K562 (cell line): Measurements from ENCODE around the gene DYRK4. TPM values are rescaled to one million over a fixed set of nuclear protein-coding genes. Genes with fewer than 3 reads are reported as not detected.

Experiments
- ATAC-seq: fragments of 200-7000 bp; cut with Tn5 transposase; 3 replicates; pipeline ENCODE4 v1.9.1; 2020; ENCODE audit warnings: moderate library complexity
- BruUV-seq: library from RNA; stranded (reverse); fragments of 400-500 nt; replicated peaks from 2 replicates; lab custom pipeline; 2021; lab: Mats Ljungman, UMichigan
- CTCF ChIA-PET: fragments of 300-600 bp; formaldehyde crosslinking; extraction: SDS; loops from one replicate; lab custom pipeline; 2021; ENCODE audit warnings: low intra/inter-chr PET ratio; lab: Yijun Ruan, JAX
- POLR2A ChIA-PET: fragments of 300-600, 350-650 bp; sonication (Branson Sonifier 250); formaldehyde crosslinking; extraction: SDS; loops from one replicate; lab custom pipeline; 2021; ENCODE audit warnings: antibody characterized with exemption, inconsistent platforms; lab: Yijun Ruan, JAX
- DNase-seq, 4 experiments: peaks; one replicate each; pipeline versions ENCODE4 v3.0.0 to v3.0.0-alpha.2; 2011 to 2018; ENCODE audit warnings: low spot score in 3 of 4, mixed read lengths in 3 of 4; ENCODE audit errors: extremely low read depth in 1 of 4
- FAIRE-seq: peaks from 2 replicates; lab custom pipeline; 2011; peaks lifted over from hg19 to GRCh38; lab: Jason Lieb, UNC
- H2AFZ ChIP-seq: 2 replicates; pipeline ENCODE4 v1.6.0; 2011; ENCODE audit warnings: low read depth, low read length, control low read depth, inconsistent platforms
- H3K27ac ChIP-seq: fragments of 200-600 bp; 3 replicates; pipeline ENCODE4 v1.8.0; 2011; ENCODE audit warnings: low read depth, mild to moderate bottlenecking, control low read depth, inconsistent platforms, low read length, moderate library complexity, mixed read lengths; ENCODE audit errors: extremely low read depth
- H3K27me3 ChIP-seq, 2 experiments: fragments of 300-600 bp in 1 of 2; 2 replicates in 1 of 2; 3 replicates in 1 of 2; pipeline versions ENCODE4 v1.6.0 to v1.8.0; 2011; ENCODE audit warnings: inconsistent platforms in 2 of 2, low read length in 2 of 2, mild to moderate bottlenecking in 1 of 2, mixed read lengths in 1 of 2, moderate library complexity in 1 of 2; ENCODE audit not compliant: control insufficient read depth in 2 of 2, insufficient read depth in 2 of 2
- H3K36me3 ChIP-seq: fragments of 300-600 bp; 3 replicates; pipeline ENCODE4 v1.8.0; 2011; ENCODE audit warnings: mild to moderate bottlenecking, low read length, inconsistent platforms; ENCODE audit not compliant: control insufficient read depth, insufficient read depth
- H3K4me1 ChIP-seq, 2 experiments: fragments of 200-600 bp in 1 of 2; replicated peaks in 1 of 2; 2 replicates in 1 of 2; 3 replicates in 1 of 2; pipeline versions ENCODE4 v1.5.1 to v1.8.0; 2011; ENCODE audit warnings: inconsistent platforms in 2 of 2, low read length in 2 of 2, mild to moderate bottlenecking in 1 of 2, mixed read lengths in 1 of 2, moderate library complexity in 1 of 2; ENCODE audit not compliant: control insufficient read depth in 2 of 2, insufficient read depth in 2 of 2
- H3K4me2 ChIP-seq: 2 replicates; pipeline ENCODE4 v1.6.1; 2011; ENCODE audit warnings: low read length, control low read depth, inconsistent platforms, mixed read lengths; ENCODE audit not compliant: insufficient read depth
- H3K4me3 ChIP-seq: fragments of 200-600 bp; sonication (generic), shearing (Covaris generic); 2 replicates; pipeline ENCODE4 v1.5.1; 2016; ENCODE audit warnings: control low read depth, inconsistent platforms
- H3K79me2 ChIP-seq: fragments of 200-600 bp; 3 replicates; pipeline ENCODE4 v1.8.0; 2011; ENCODE audit warnings: low read length, inconsistent platforms; ENCODE audit not compliant: control insufficient read depth, insufficient read depth
- H3K9ac ChIP-seq, 2 experiments: 2 replicates each; pipeline versions ENCODE4 v1.6.0 to v1.6.1; 2011; ENCODE audit warnings: low read depth in 2 of 2, low read length in 2 of 2, control low read depth in 1 of 2, inconsistent platforms in 1 of 2, mild to moderate bottlenecking in 1 of 2, mixed read lengths in 1 of 2; ENCODE audit not compliant: insufficient read depth in 1 of 2
- H3K9me1 ChIP-seq: one replicate; pipeline ENCODE4 v1.6.0; 2011; ENCODE audit warnings: inconsistent platforms, mild to moderate bottlenecking, low read length, moderate library complexity; ENCODE audit not compliant: control insufficient read depth, insufficient read depth
- H3K9me3 ChIP-seq: replicated peaks from 2 replicates; pipeline ENCODE4 v1.5.1; 2011; ENCODE audit warnings: low read depth, low read length, inconsistent platforms; ENCODE audit not compliant: control insufficient read depth, insufficient read depth
- H4K20me1 ChIP-seq: replicated peaks from 2 replicates; pipeline ENCODE4 v1.6.1; 2011; ENCODE audit warnings: low read length, inconsistent platforms, mixed read lengths; ENCODE audit not compliant: control insufficient read depth, insufficient read depth
- SP1 ChIP-seq: sonication (generic); formaldehyde crosslinking; IDR thresholded peaks from 2 replicates; pipeline ENCODE4 v1.8.1; 2022; ENCODE audit warnings: mild to moderate bottlenecking, missing genetic modification reagents
- ZBTB7A ChIP-seq: IDR thresholded peaks from 2 replicates; pipeline ENCODE4 v1.6.1; 2011; ENCODE audit warnings: low read depth, mild to moderate bottlenecking, low read length, moderate library complexity, borderline replicate concordance; ENCODE audit not compliant: control insufficient read depth
- WGBS: fragments of 100-300 bp; shearing (Covaris generic); methylation state at CpG from one replicate; pipeline ENCODE4 v1.1.6; 2016; ENCODE audit warnings: low coverage, mixed read lengths; ENCODE audit not compliant: insufficient coverage; ENCODE audit errors: missing lambda C conversion rate; 5-methylcytosine and 5-hydroxymethylcytosine counted together
- in situ Hi-C: fragments of 300-500 bp; cut with MboI; formaldehyde crosslinking; loops from 4 replicates; pipeline ENCODE4 v1.15.0; 2018; ENCODE audit warnings: inconsistent platforms, mixed read lengths
- intact Hi-C: fragments of 100-400 bp; cut with micrococcal nuclease; formaldehyde crosslinking; loops from 2 replicates; pipeline ENCODE4 v1.14.2; 2022
- polyA plus RNA-seq, 8 experiments: library from polyadenylated mRNA; depleted of rRNA in 4 of 8; stranded (reverse) in 5 of 8; unstranded in 3 of 8; fragments of >200 nt; fragmentation: Nextera tagmentation in 2 of 8; fragmentation: Illumina TruSeq in 1 of 8; extraction: Ambion mirVana in 2 of 8; extraction: Trizol in 1 of 8; gene quantifications; 2 replicates each; pipeline versions ENCODE4 v1.2.1 to v1.2.3, GENCODE V29; 2011 to 2014; ENCODE audit warnings: inconsistent platforms in 1 of 8, missing spikeins in 1 of 8
- total RNA-seq, 7 experiments: library from RNA; depleted of rRNA in 6 of 7; stranded (reverse); fragments of >200 nt in 6 of 7; fragmentation: Illumina TruSeq in 2 of 7; extraction: Trizol in 2 of 7; gene quantifications; 2 replicates each; pipeline versions ENCODE4 v1.2.1 to v1.2.3, GENCODE V29; 2011 to 2021; ENCODE audit warnings: low replicate concordance in 1 of 7
- TF ChIP-seq, protein P1 (sequence below): fragments of 250-450 bp; sonication (Bioruptor Pico); IDR thresholded peaks from 2 replicates; pipeline ENCODE4 v1.9.0; 2021; ENCODE audit warnings: mild to moderate bottlenecking, inconsistent platforms

DYRK4 gene
- total and polyA plus RNA-seq, 9 of the 15 experiments (the other 6 are each of a cell fraction or from before 2014, with no cell fraction given): 13.4 to 37.4 (median 22.2) TPM

DNA sequence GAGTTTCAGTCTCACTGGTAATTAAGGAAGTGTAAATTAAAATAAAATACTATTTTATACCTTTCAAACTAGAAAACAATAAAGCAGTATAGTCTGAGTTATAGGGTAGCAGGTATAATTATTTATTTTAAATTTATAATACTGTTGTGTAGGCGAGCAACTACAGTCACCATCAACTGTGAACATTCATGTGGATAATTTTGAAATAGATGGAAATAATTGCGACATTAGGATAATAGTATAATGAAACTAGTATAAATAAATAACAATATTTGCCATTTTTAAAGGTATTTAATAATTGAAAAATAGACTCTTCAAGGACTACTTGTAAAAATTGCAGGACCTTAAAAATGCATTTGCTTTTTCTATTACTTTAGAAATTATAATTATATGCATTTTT is 3.8 kb upstream of the DYRK4 start:
- no TSS peak for BruUV-seq
- H3K4me3 ChIP-seq: no peak overlapping the region
- TF ChIP-seq, protein P1, sequence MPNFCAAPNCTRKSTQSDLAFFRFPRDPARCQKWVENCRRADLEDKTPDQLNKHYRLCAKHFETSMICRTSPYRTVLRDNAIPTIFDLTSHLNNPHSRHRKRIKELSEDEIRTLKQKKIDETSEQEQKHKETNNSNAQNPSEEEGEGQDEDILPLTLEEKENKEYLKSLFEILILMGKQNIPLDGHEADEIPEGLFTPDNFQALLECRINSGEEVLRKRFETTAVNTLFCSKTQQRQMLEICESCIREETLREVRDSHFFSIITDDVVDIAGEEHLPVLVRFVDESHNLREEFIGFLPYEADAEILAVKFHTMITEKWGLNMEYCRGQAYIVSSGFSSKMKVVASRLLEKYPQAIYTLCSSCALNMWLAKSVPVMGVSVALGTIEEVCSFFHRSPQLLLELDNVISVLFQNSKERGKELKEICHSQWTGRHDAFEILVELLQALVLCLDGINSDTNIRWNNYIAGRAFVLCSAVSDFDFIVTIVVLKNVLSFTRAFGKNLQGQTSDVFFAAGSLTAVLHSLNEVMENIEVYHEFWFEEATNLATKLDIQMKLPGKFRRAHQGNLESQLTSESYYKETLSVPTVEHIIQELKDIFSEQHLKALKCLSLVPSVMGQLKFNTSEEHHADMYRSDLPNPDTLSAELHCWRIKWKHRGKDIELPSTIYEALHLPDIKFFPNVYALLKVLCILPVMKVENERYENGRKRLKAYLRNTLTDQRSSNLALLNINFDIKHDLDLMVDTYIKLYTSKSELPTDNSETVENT (CRISPR knock-in tag): no peak
- no peak for TF ChIP-seq SP1 (CRISPR knock-in tag)
- H3K9me1 ChIP-seq: no peaks in the 10 kb centered on the region
- ATAC-seq (no peak), FAIRE-seq (no peak), DNase-seq (no peak)
- ChIA-PET POLR2A (no interaction called here), CTCF (no interaction called here)
- no peaks in the 10 kb centered on the region for H3K27me3 ChIP-seq
- no peak overlapping the region for H3K27ac ChIP-seq
- no peak overlapping the region for H3K4me2 ChIP-seq
- in situ Hi-C loops: no loop called here
- peaks cover 55% of the 10 kb centered on the region for H3K36me3 ChIP-seq
- H3K4me1 ChIP-seq: peaks cover 6 to 13% of the 10 kb centered on the region in 2 experiments; a peak in 4 of 5 replicates
- intact Hi-C loops: no loop called here
- H3K9ac ChIP-seq: no peak overlapping the region
- 90% methylated on average over 2 of the region's 2 CpGs for WGBS
- H3K9me3 ChIP-seq: no peaks in the 10 kb centered on the region
- no peaks in the 10 kb centered on the region for H3K79me2 ChIP-seq
- no peaks in the 10 kb centered on the region for H4K20me1 ChIP-seq
- H2AFZ ChIP-seq: no peak overlapping the region

DNA sequence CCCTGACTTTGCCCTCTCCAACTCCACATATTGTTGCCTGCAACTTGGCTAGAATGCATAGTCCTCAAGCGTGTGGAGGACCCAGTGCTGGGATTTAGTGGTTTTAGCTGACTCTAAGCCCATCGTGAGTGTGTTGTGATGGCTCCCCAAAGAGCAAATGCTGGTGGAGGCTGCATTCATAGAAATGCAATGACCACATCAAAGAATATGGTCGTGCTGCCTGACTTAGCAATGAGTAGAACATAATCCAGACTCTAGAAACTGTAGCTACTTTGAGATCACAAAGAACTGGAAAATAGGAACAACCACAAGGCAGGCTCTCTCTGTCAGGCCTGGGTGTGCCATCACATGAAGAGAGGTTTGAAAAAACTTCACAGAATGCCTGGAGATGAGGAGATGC is 1.3 kb downstream of the DYRK4 start:
- Histone ChIP-seq H3K27me3 (no peaks in the 10 kb centered on the region), H3K36me3 (peaks cover 18% of the 10 kb centered on the region), H3K9me3 (no peaks in the 10 kb centered on the region), H3K4me3 (no peak overlapping the region), H3K9me1 (no peaks in the 10 kb centered on the region), H3K9ac (no peak overlapping the region), H3K4me1 (peaks cover 13% of the 10 kb centered on the region in 2 experiments; a peak in 4 of 5 replicates), H3K4me2 (no peak overlapping the region), H2AFZ (no peak overlapping the region), H4K20me1 (no peaks in the 10 kb centered on the region), H3K79me2 (no peaks in the 10 kb centered on the region), H3K27ac (no peak overlapping the region)
- POLR2A ChIA-PET: interaction anchor here (0.8 to 1.5 kb wide), 2 partner anchors 8 to 11 kb away, joined by 3 read pairs; no protein-coding TSS in a partner anchor
- 64% methylated on average over 3 of the region's 3 CpGs for WGBS
- intact Hi-C loops: no loop called here
- no peak for FAIRE-seq
- ATAC-seq: no peak
- in situ Hi-C loops: no loop called here
- CTCF ChIA-PET: no interaction called here
- TF ChIP-seq ZBTB7A: no peak
- no TSS peak for BruUV-seq
- DNase-seq: no peak
